GM23248 (cell line): ENCODE measurements around the gene HOXA11. TPM values are rescaled to one million over a fixed set of nuclear protein-coding genes. Genes with fewer than 3 reads are reported as not detected.

ENCODE experiments used
- DNase-seq: peaks from one replicate; pipeline ENCODE4 v3.0.0-alpha.2; 2015
- H2AFZ ChIP-seq: fragments of 200-600 bp; sonication (generic); 2 replicates; pipeline ENCODE4 v1.6.1; 2016; ENCODE audit warnings: antibody characterized with exemption
- H3F3A ChIP-seq: fragments of 200-600 bp; sonication (generic); 2 replicates; pipeline ENCODE4 v1.6.1; 2016; ENCODE audit warnings: mild to moderate bottlenecking, antibody characterized with exemption, mixed run types; ENCODE audit not compliant: insufficient read depth
- H3K27ac ChIP-seq: fragments of 200-600 bp; sonication (generic); 2 replicates; pipeline ENCODE4 v1.5.1; 2016; ENCODE audit warnings: mild to moderate bottlenecking
- H3K27me3 ChIP-seq: fragments of 200-600 bp; sonication (generic); replicated peaks from 2 replicates; pipeline ENCODE4 v1.6.1; 2016; ENCODE audit warnings: mild to moderate bottlenecking; ENCODE audit not compliant: insufficient read depth
- H3K36me3 ChIP-seq: fragments of 200-600 bp; sonication (generic); 2 replicates; pipeline ENCODE4 v1.6.1; 2016; ENCODE audit warnings: low read depth, mild to moderate bottlenecking
- H3K4me1 ChIP-seq: fragments of 200-600 bp; sonication (generic); 2 replicates; pipeline ENCODE4 v1.6.1; 2016; ENCODE audit warnings: mild to moderate bottlenecking; ENCODE audit not compliant: insufficient read depth
- H3K4me2 ChIP-seq: fragments of 200-600 bp; sonication (generic); one replicate; pipeline ENCODE4 v1.6.1; 2016; ENCODE audit warnings: mild to moderate bottlenecking; ENCODE audit not compliant: unreplicated experiment
- H3K4me3 ChIP-seq: fragments of 200-600 bp; sonication (generic); 2 replicates; pipeline ENCODE4 v1.5.1; 2016; ENCODE audit warnings: mild to moderate bottlenecking
- H3K79me2 ChIP-seq: fragments of 200-600 bp; sonication (generic); 2 replicates; pipeline ENCODE4 v1.6.1; 2016; ENCODE audit warnings: mild to moderate bottlenecking; ENCODE audit not compliant: insufficient read depth
- H3K9ac ChIP-seq: fragments of 200-600 bp; sonication (generic); 2 replicates; pipeline ENCODE4 v1.6.1; 2016; ENCODE audit warnings: mild to moderate bottlenecking
- H3K9me2 ChIP-seq: fragments of 200-600 bp; sonication (generic); 2 replicates; pipeline ENCODE4 v1.6.1; 2016; ENCODE audit warnings: mixed run types, mild to moderate bottlenecking, moderate library complexity; ENCODE audit not compliant: insufficient read depth
- H3K9me3 ChIP-seq: fragments of 200-600 bp; sonication (generic); one replicate; pipeline ENCODE4 v1.6.1; 2017; ENCODE audit warnings: low read depth
- H4K20me1 ChIP-seq: fragments of 200-600 bp; sonication (generic); 2 replicates; pipeline ENCODE4 v1.6.0; 2016; ENCODE audit not compliant: insufficient read depth
- EZH2 ChIP-seq: fragments of 200-600 bp; sonication (generic); IDR thresholded peaks from 2 replicates; pipeline ENCODE4 v1.6.1; 2018; ENCODE audit warnings: antibody characterized with exemption, mild to moderate bottlenecking; ENCODE audit not compliant: insufficient read depth, poor library complexity, severe bottlenecking
- EZH2phosphoT487 ChIP-seq: fragments of 200-600 bp; sonication (generic); IDR thresholded peaks from 2 replicates; pipeline ENCODE4 v1.6.1; 2018; ENCODE audit warnings: antibody characterized with exemption, moderate library complexity, mild to moderate bottlenecking, low read depth; ENCODE audit not compliant: insufficient read depth
- WGBS, 2 experiments: methylation state at CpG; one replicate each; pipeline ENCODE4 v1.1.6; 2015 to 2017; ENCODE audit warnings: low lambda C conversion rate in 2 of 2, low coverage in 1 of 2; ENCODE audit errors: missing lambda C conversion rate in 2 of 2; 5-methylcytosine and 5-hydroxymethylcytosine counted together
- in situ Hi-C: fragments of 300-500 bp; cut with MboI; formaldehyde crosslinking; loops from 2 replicates; pipeline ENCODE4 v1.15.0; 2020
- polyA plus RNA-seq: library from polyadenylated mRNA; unstranded; fragments of >200 nt; fragmentation: Nextera tagmentation; extraction: Ambion mirVana; gene quantifications from 2 replicates; pipeline ENCODE4 v1.2.1, GENCODE V29; 2016
- total RNA-seq: library from RNA; depleted of rRNA; stranded (reverse); fragments of >200 nt; shearing (Covaris generic); gene quantifications from 2 replicates; pipeline ENCODE4 v1.2.3, GENCODE V29; 2014

The HOXA11 gene
- total and polyA plus RNA-seq, 2 experiments from 2014 or later = 8.0 to 8.3 TPM

- Histone ChIP-seq H4K20me1 (no peaks in the 10 kb centered on the region), H3K27ac (peak overlapping the region; percentile 99), H3F3A (peaks cover 11% of the 10 kb centered on the region), H3K9me3 (no peaks in the 10 kb centered on the region), H3K4me2 (peak overlapping the region; percentile 100), H3K4me1 (peaks cover 17% of the 10 kb centered on the region), H3K36me3 (peaks cover 4% of the 10 kb centered on the region; the same call in 1 of the 2 replicates), H3K9ac (peak overlapping the region; percentile 98), H3K27me3 (no peaks in the 10 kb centered on the region), H3K4me3 (peak overlapping the region; percentile 83), H2AFZ (no peak overlapping the region), H3K9me2 (no peaks in the 10 kb centered on the region), H3K79me2 (peaks cover 100% of the 10 kb centered on the region)
- TF ChIP-seq EZH2 (no peak), EZH2phosphoT487 (peak; percentile 71; the same call in 1 of the 2 replicates)
- no peak for DNase-seq
- WGBS, 2 experiments = 2% methylated on average over 11 of the region's 11 CpGs
- in situ Hi-C loops = loop anchor here (10.0 kb wide), 1 partner anchor 1316 kb away; no protein-coding TSS in a partner anchor
Observed at GRCh38 chr7:27170426-27171324, 14.4 kb downstream of the HOXA11 start.

GRCh38 chr7:27169658-27170425 is 15.2 kb downstream of the HOXA11 start:
- peak overlapping the region; percentile 83 for H3K4me3 ChIP-seq
- no peaks in the 10 kb centered on the region for H4K20me1 ChIP-seq
- H3K27me3 ChIP-seq = no peaks in the 10 kb centered on the region
- peaks cover 4% of the 10 kb centered on the region; the same call in 1 of the 2 replicates for H3K36me3 ChIP-seq
- TF ChIP-seq EZH2 (no peak), EZH2phosphoT487 (no peak; the same call in 1 of the 2 replicates)
- no peaks in the 10 kb centered on the region for H3K9me2 ChIP-seq
- peak overlapping the region; percentile 98 for H3K9ac ChIP-seq
- no peaks in the 10 kb centered on the region for H3K9me3 ChIP-seq
- H3K27ac ChIP-seq = peak overlapping the region; percentile 99
- no peak overlapping the region for H2AFZ ChIP-seq
- in situ Hi-C loops = loop anchor here (10.0 kb wide), 2 partner anchors 975 to 1315 kb away; no protein-coding TSS in a partner anchor
- DNase-seq = peak; percentile 79
- WGBS, 2 experiments = 1 to 3% methylated on average over 24 to 46 of the region's 46 CpGs
- peaks cover 10% of the 10 kb centered on the region for H3K4me1 ChIP-seq
- peaks cover 11% of the 10 kb centered on the region for H3F3A ChIP-seq
- peaks cover 100% of the 10 kb centered on the region for H3K79me2 ChIP-seq
- H3K4me2 ChIP-seq = peak overlapping the region; percentile 100

- TF ChIP-seq EZH2 (no peak), EZH2phosphoT487 (no peak)
- Histone ChIP-seq H3F3A (peaks cover 11% of the 10 kb centered on the region), H3K4me1 (peaks cover 7% of the 10 kb centered on the region), H3K4me3 (peak overlapping the region; percentile 83), H3K27me3 (no peaks in the 10 kb centered on the region), H3K9ac (peak overlapping the region; percentile 98), H3K9me3 (no peaks in the 10 kb centered on the region), H3K4me2 (peak overlapping the region; percentile 100), H4K20me1 (no peaks in the 10 kb centered on the region), H2AFZ (peak overlapping the region; percentile 41; the same call in 1 of the 2 replicates), H3K79me2 (peaks cover 100% of the 10 kb centered on the region), H3K27ac (peak overlapping the region; percentile 99), H3K9me2 (no peaks in the 10 kb centered on the region), H3K36me3 (peaks cover 5% of the 10 kb centered on the region; the same call in 1 of the 2 replicates)
- in situ Hi-C loops = loop anchor here (10.0 kb wide), 1 partner anchor 974 kb away; no protein-coding TSS in a partner anchor
- 2 to 3% methylated on average over 25 of the region's 25 CpGs for WGBS, 2 experiments
- peak; percentile 79 for DNase-seq
Observed at GRCh38 chr7:27168265-27168947, 16.6 kb downstream of the HOXA11 start.
